Measurements from ENCODE around the gene LDLRAD4. TPM values are rescaled to one million over a fixed set of nuclear protein-coding genes. Genes with fewer than 3 reads are reported as not detected.

The LDLRAD4 gene
- total and polyA plus RNA-seq, 9 of the 15 experiments (the other 6 are each of a cell fraction or from before 2014, with no cell fraction given): 0.01 TPM; not detected in 8

GRCh38 chr18:13317801-13318200 lies 99.2 kb downstream of the LDLRAD4 start:
- POLR2A ChIA-PET: no interaction called here
- Histone ChIP-seq H3K9ac (ENCODE audit: insufficient read depth in 1 of 2, low read depth in 2 of 2, low read length in 2 of 2) (no peak overlapping the region), H3K9me3 (replicated peaks; ENCODE audit: control insufficient read depth, insufficient read depth, low read depth, low read length) (no peaks in the 10 kb centered on the region; the same call in 1 of the 2 replicates), H3K27me3 (ENCODE audit: control insufficient read depth in 2 of 2, insufficient read depth in 2 of 2, low read length in 2 of 2) (peaks cover 3 to 8% of the 10 kb centered on the region in 2 experiments; a peak in 3 of 5 replicates), H3K36me3 (ENCODE audit: control insufficient read depth, insufficient read depth, low read length) (no peaks in the 10 kb centered on the region), H3K4me2 (ENCODE audit: insufficient read depth, low read length) (no peak overlapping the region), H3K4me1 (replicated peaks in 1 of 2; ENCODE audit: control insufficient read depth in 2 of 2, insufficient read depth in 2 of 2, low read length in 2 of 2) (no peaks in the 10 kb centered on the region), H2AFZ (ENCODE audit: low read depth, low read length) (no peak overlapping the region), H3K27ac (ENCODE audit: extremely low read depth, low read depth, low read length) (no peak overlapping the region), H3K4me3 (no peak overlapping the region), H3K9me1 (ENCODE audit: control insufficient read depth, insufficient read depth, low read length) (no peaks in the 10 kb centered on the region), H4K20me1 (replicated peaks; ENCODE audit: control insufficient read depth, insufficient read depth, low read length) (no peaks in the 10 kb centered on the region), H3K79me2 (ENCODE audit: control insufficient read depth, insufficient read depth, low read length) (no peaks in the 10 kb centered on the region)
- BruUV-seq (replicated peaks): no TSS peak
- ATAC-seq (no peak), DNase-seq (ENCODE audit: extremely low read depth in 1 of 4, low spot score in 3 of 4) (no peak), FAIRE-seq (no peak)
- CTCF ChIA-PET (ENCODE audit: low intra/inter-chr PET ratio): no interaction called here
- intact Hi-C loops (cut with micrococcal nuclease): no loop called here
- TF ChIP-seq GTF2E2 (tag; IDR thresholded peaks at IDR 0.05): no peak
- no peak for TF ChIP-seq EHMT2 (IDR thresholded peaks at IDR 0.05)
- TF ChIP-seq, protein P1, sequence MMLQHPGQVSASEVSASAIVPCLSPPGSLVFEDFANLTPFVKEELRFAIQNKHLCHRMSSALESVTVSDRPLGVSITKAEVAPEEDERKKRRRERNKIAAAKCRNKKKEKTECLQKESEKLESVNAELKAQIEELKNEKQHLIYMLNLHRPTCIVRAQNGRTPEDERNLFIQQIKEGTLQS (IDR thresholded peaks at IDR 0.05): no peak
- TF ChIP-seq, protein P1 (CRISPR knock-in tag; conservative IDR thresholded peaks at IDR 0.05): no peak
- no peak for TF ChIP-seq XRCC5 (IDR thresholded peaks at IDR 0.05; ENCODE audit: low read depth, low read length)
- under 1% methylated on average over 9 of the region's 9 CpGs for WGBS (ENCODE audit: insufficient coverage, low coverage, missing lambda C conversion rate)
- in situ Hi-C loops (cut with MboI): loop anchor here (10.0 kb wide), 1 partner anchor 1737 kb away; no protein-coding TSS in a partner anchor

Measured in K562 (cell line).